DMS153 treated with DMSO at 0.1 percent for 48 hours (cell line): ENCODE results near the gene MACC1.

ENCODE experiments used
- DNase-seq: peaks from one replicate; lab custom pipeline; 2025; ENCODE audit not compliant: unreplicated experiment; lab: John Stamatoyannopoulos, UW

The MACC1 gene

DNA sequence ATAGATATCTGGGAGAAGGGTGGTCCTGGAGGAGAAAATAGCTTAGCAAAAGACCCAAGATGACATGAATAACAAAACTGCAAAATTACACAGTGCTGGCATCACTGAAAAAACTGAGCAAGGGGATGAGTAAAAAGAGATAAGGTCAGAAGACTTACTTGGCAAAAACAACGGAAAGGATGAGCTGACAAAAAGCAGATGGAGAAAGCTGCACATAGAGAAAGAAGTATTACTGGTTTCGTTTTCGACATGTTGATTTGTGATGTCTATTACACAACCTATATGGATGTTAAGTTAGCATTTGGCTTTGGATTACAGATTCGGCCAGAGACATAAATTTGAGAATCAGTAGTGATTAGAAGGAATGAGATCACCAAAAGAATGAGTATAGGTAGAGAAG, 132.1 kb downstream of the MACC1 start:
- no peak for DNase-seq
